Mononuclear cell (primary cell): ENCODE measurements around the gene NLRX1. TPM values are rescaled to one million over a fixed set of nuclear protein-coding genes. Genes with fewer than 3 reads are reported as not detected.
A peak's percentile ranks its signal among the peaks of the same experiment; 100 is the strongest.
"Not testable (repeated sequence)": the region's sequence is repeated elsewhere in the genome, so short reads cannot be mapped to it uniquely, and the experiment has no call there.

Experiments
- H3K27me3 ChIP-seq: 2 replicates; pipeline ENCODE4 v1.6.0; 2011; ENCODE audit warnings: low read length, control low read depth; ENCODE audit not compliant: insufficient read depth
- H3K4me1 ChIP-seq: 2 replicates; pipeline ENCODE4 v1.5.1; 2011; ENCODE audit warnings: mild to moderate bottlenecking, low read length, control low read depth; ENCODE audit not compliant: insufficient read depth
- H3K4me3 ChIP-seq: 2 replicates; pipeline ENCODE4 v1.5.1; 2011; ENCODE audit warnings: mild to moderate bottlenecking, low read length, moderate library complexity
- H3K9me3 ChIP-seq: 2 replicates; pipeline ENCODE4 v1.5.1; 2011; ENCODE audit warnings: low read depth, mild to moderate bottlenecking, control low read depth, low read length
- total RNA-seq: library from RNA; depleted of rRNA; stranded (reverse); fragments of >200 nt; gene quantifications from one replicate; pipeline ENCODE4 v1.2.3, GENCODE V29; 2012

The NLRX1 gene
- total RNA-seq = 4.7 TPM

- Histone ChIP-seq H3K4me3 (peak within 1 kb of the TSS; percentile 73), H3K9me3 (no peaks in the 10 kb centered on the region), H3K4me1 (peaks cover 20% of the 10 kb centered on the region), H3K27me3 (no peaks in the 10 kb centered on the region)
Observed at GRCh38 chr11:119168471-119169281, at the start of gene NLRX1. Gene NLRX1 (plus strand): TSS chr11:119168725. CDS start chr11:119171404, 2,679 bp downstream.

GRCh38 chr11:119118946-119119345 lies 49.6 kb upstream of the NLRX1 start:
- Histone ChIP-seq H3K4me1 (peaks cover 59% of the 10 kb centered on the region), H3K9me3 (no peaks in the 10 kb centered on the region), H3K4me3 (no peak overlapping the region), H3K27me3 (no peaks in the 10 kb centered on the region)

DNA sequence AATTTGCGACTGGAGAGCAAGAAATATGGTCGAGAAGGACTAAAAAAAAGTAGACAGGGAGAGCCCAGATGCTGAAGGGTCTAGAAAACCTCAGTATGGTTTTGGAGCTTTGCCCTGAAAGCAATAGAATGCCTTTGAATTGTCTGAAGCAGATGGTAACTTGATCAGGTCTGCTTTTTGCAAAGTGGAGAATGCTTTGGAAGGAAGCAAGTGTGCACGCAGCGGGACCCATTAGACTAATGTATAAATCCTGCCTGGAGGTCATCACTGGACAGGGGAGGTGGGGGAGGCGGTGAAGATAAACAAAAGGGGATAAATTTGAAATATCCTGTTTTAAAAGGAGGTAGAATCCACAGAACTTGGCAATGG lies 47.9 kb upstream of the NLRX1 start:
- peak overlapping the region; percentile 91 for H3K4me3 ChIP-seq
- peaks cover 43% of the 10 kb centered on the region for H3K4me1 ChIP-seq
- no peaks in the 10 kb centered on the region for H3K27me3 ChIP-seq
- no peaks in the 10 kb centered on the region for H3K9me3 ChIP-seq

DNA sequence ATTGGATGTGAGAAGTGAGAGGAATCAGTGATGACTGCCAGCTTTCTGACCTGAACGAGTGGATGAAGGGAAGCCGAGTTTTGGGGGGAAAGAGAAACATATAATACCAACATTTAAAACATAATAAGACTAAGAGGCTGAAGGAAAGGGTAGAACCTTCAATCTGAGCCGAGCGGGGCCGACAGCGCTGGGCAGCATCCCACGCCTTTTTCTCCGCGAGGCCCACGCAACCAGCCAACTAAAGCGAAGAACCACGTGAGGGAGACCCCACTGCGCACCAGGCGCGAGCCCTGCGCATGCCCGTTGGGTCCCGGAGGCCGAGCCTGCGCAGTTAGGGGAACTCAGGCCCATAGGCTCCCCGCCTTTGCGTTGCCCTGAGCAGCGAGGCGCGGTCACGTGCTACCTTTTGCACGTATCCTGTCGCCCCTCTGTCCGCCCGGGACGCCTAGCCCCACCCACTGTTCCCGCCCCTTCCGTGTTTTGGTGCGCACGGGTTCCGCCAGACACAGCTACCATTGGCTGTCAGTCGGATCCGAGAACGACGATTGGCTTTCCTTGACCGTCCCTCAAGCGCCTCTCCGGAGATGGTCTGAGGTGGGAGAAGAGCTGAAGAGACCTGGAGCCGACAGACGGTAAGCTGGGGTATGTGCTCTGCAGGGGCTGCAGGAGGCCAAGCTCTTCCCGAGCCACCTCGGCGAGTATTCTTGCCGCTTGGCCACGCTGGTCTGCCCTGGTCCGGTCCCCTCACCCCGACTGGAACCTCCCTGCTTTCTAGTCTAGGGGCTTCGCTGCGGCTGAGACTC lies 47.3 kb upstream of the NLRX1 start, which contains the start of gene HINFP:
TSS of gene HINFP (plus strand) at position 573 of the 803 bp plus-strand sequence. CDS start 5,365 bp downstream, outside the sequence.
- Histone ChIP-seq H3K4me1 (peaks cover 37% of the 10 kb centered on the region), H3K4me3 (peak within 1 kb of the TSS; percentile 91), H3K9me3 (no peaks in the 10 kb centered on the region), H3K27me3 (no peaks in the 10 kb centered on the region)

DNA sequence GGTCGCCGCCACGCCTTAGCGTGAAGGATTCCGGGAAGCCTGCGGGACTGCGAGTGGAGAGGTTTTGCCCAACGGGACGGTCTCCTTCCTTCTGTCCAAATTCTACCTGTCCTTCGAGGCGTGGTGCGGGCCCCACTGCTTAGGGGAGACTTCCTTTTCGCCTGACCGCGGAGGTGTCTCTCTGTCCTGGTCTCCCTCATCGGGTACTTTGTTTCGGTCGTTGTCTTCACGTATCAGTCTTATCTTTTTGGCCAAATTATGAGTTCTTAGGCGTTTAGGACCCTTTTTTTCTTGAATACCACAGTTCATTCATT lies 46.8 kb upstream of the NLRX1 start:
- Histone ChIP-seq H3K4me3 (peak overlapping the region; percentile 91), H3K27me3 (no peaks in the 10 kb centered on the region), H3K9me3 (no peaks in the 10 kb centered on the region), H3K4me1 (peaks cover 33% of the 10 kb centered on the region)

DNA sequence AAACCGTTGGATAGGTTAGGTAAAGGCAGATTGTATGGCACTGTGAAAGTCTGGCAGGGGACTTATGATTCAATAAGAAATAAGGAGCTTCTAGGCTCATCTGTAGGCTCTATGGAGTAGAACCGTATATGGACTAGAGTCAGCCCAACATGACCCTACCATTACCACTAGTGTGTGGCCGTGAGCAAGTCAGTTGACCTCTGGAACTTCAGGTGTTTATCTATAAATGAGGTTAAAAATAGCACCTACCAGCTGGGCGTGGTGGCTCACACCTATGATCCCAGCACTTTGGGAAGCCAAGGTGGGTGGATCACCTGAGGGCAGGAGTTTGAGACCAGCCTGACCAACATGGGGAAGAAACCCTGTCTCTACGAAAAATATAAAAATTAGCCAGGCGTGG lies 42.7 kb upstream of the NLRX1 start:
- Histone ChIP-seq H3K4me3 (no peak overlapping the region), H3K27me3 (no peaks in the 10 kb centered on the region), H3K4me1 (peaks cover 22% of the 10 kb centered on the region), H3K9me3 (no peaks in the 10 kb centered on the region)

- H3K9me3 ChIP-seq = no peaks in the 10 kb centered on the region
- no peaks in the 10 kb centered on the region for H3K27me3 ChIP-seq
Observed at GRCh38 chr11:119126675-119127268, 41.8 kb upstream of the NLRX1 start.

GRCh38 chr11:119130662-119131061 lies 37.9 kb upstream of the NLRX1 start:
- Histone ChIP-seq H3K4me1 (peaks cover 4% of the 10 kb centered on the region), H3K27me3 (no peaks in the 10 kb centered on the region), H3K9me3 (no peaks in the 10 kb centered on the region), H3K4me3 (no peak overlapping the region)

More at GRCh38 chr11:119126675-119127268, 41.8 kb upstream of the NLRX1 start:
- H3K4me1 ChIP-seq = peaks cover 19% of the 10 kb centered on the region
- H3K4me3 ChIP-seq = no peak overlapping the region

- no peaks in the 10 kb centered on the region for H3K27me3 ChIP-seq
- no peak overlapping the region for H3K4me3 ChIP-seq
- no peaks in the 10 kb centered on the region for H3K4me1 ChIP-seq
- H3K9me3 ChIP-seq = no peaks in the 10 kb centered on the region
Observed at GRCh38 chr11:119134389-119134978, 34.0 kb upstream of the NLRX1 start.

DNA sequence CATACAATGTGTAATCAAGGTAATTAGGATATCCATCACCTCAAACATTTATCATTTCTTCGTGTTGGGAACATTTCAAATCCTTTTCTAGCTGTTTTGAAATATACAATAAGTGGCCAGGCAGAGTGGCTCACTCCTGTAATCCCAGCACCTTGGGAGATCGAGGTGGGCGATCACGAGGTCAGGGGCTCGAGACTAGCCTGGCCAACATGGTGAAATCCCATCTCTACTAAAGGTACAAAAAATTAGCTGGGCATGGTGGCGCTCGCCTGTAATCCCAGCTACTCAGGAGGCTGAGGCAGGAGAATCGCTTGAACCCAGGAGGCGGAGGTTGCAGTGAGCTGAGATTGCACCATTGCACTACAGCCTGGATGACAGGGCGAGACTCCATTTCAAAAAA lies 29.2 kb upstream of the NLRX1 start:
- H3K4me1 ChIP-seq, H3K9me3 ChIP-seq, H3K27me3 ChIP-seq, H3K4me3 ChIP-seq: not testable (repeated sequence)

DNA sequence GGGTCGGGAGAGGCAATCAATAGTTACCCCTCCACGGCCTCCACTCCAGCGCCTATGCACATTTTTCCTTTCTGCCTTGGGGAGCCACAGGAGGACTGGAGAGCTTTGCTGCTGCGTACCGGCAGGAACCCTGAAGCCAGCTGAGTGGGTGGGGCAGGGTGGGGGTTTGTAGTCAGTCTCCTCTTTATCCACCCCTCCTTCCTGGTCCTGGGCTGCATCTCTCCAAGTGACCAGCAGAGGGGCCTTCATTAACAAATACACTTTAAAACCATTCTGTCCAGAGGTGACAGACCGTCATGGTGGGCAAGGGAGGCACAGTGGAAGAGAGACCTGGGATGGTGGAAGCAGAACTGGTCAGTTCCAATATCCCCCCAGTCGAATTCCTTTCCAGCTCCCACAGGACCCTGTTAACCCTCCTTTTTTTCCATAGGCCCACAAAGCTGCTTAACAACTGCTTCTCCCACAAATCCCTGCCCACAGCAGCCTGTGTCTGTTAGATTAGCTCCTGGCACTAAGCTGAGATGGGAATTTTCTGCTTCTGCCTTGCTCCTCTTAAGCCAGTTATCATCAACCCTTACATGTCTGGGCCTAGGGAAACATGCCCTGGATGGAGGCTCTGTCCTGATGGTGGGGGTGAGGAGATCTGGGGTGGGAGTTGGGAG lies 23.6 kb upstream of the NLRX1 start:
- Histone ChIP-seq H3K4me3 (no peak overlapping the region), H3K27me3 (peaks cover 43% of the 10 kb centered on the region), H3K9me3 (no peaks in the 10 kb centered on the region), H3K4me1 (peaks cover 18% of the 10 kb centered on the region)

- Histone ChIP-seq H3K27me3 (peaks cover 49% of the 10 kb centered on the region), H3K9me3 (no peaks in the 10 kb centered on the region), H3K4me3 (no peak overlapping the region), H3K4me1 (peaks cover 18% of the 10 kb centered on the region)
Observed at GRCh38 chr11:119145551-119145950, 23.0 kb upstream of the NLRX1 start.

GRCh38 chr11:119147604-119148333 lies 20.8 kb upstream of the NLRX1 start:
- Histone ChIP-seq H3K4me1 (peaks cover 18% of the 10 kb centered on the region), H3K27me3 (peaks cover 61% of the 10 kb centered on the region)

GRCh38 chr11:119148720-119149017 lies 19.9 kb upstream of the NLRX1 start:
- peaks cover 14% of the 10 kb centered on the region for H3K4me1 ChIP-seq
- H3K4me3 ChIP-seq = peak overlapping the region; percentile 30
- no peaks in the 10 kb centered on the region for H3K9me3 ChIP-seq
- peaks cover 64% of the 10 kb centered on the region for H3K27me3 ChIP-seq

More at GRCh38 chr11:119147604-119148333, 20.8 kb upstream of the NLRX1 start:
- Histone ChIP-seq H3K9me3 (no peaks in the 10 kb centered on the region), H3K4me3 (no peak overlapping the region)
